OCI-LY3 (cell line): ENCODE measurements around the gene APCDD1L.

Experiments used
- CTCF ChIP-seq: fragments of 200-600, 300-600 bp; sonication (generic); IDR thresholded peaks from 2 replicates; pipeline ENCODE4 v1.5.1; 2014; ENCODE audit warnings: antibody characterized with exemption, low read length, low read depth
- EZH2phosphoT487 ChIP-seq: fragments of 200-600 bp; shearing (Covaris generic); IDR thresholded peaks from 2 replicates; pipeline ENCODE4 v1.6.1; 2018; ENCODE audit warnings: antibody characterized with exemption, mixed run types, low read depth

- TF ChIP-seq CTCF, result no peak
- TF ChIP-seq EZH2phosphoT487, result no peak
These were observed 32.8 kb downstream of the APCDD1L start for GRCh38 chr20:58482416-58482815.
